ENCODE measurements around the gene DNAJC1. TPM values are rescaled to one million over a fixed set of nuclear protein-coding genes. Genes with fewer than 3 reads are reported as not detected.

Gene DNAJC1
- total and polyA plus RNA-seq, 2 of the 4 experiments (the other 2 are of a cell fraction): 12.7 to 13.3 TPM

GRCh38 chr10:21980691-21981090 is 22.8 kb downstream of the DNAJC1 start:
- Histone ChIP-seq H2AK9ac (replicated peaks; ENCODE audit: low read depth, low read length, poor library complexity) (no peak overlapping the region), H3K4me1 (ENCODE audit: control insufficient read depth, insufficient read depth, low read length) (peaks cover 2% of the 10 kb centered on the region; the same call in 1 of the 2 replicates), H4K20me1 (ENCODE audit: insufficient read depth, low read length) (peaks cover 4% of the 10 kb centered on the region; the same call in 1 of the 2 replicates), H4K5ac (ENCODE audit: low read depth, low read length) (no peak overlapping the region), H3K9me3 (ENCODE audit: control insufficient read depth, insufficient read depth, low read length) (no peaks in the 10 kb centered on the region), H3K18ac (ENCODE audit: low read depth, low read length) (no peak overlapping the region), H2BK120ac (ENCODE audit: low read depth, low read length) (no peak overlapping the region), H3K9me1 (ENCODE audit: insufficient read depth, low read length) (no peaks in the 10 kb centered on the region), H2BK5ac (ENCODE audit: low read depth, low read length, poor library complexity, severe bottlenecking) (no peak overlapping the region), H3K27ac (ENCODE audit: insufficient read depth, low read length) (no peak overlapping the region), H3K27me3 (ENCODE audit: control insufficient read depth, insufficient read depth, low read length) (no peaks in the 10 kb centered on the region), H3K4ac (ENCODE audit: low read depth, low read length) (no peak overlapping the region), H2BK15ac (ENCODE audit: low read depth, low read length) (no peak overlapping the region), H4K8ac (ENCODE audit: low read depth in 2 of 2, low read length in 2 of 2) (no peak overlapping the region), H3K79me1 (ENCODE audit: low read depth in 1 of 2, low read length in 2 of 2) (peaks cover 12 to 22% of the 10 kb centered on the region in 2 experiments), H3K56ac (ENCODE audit: extremely low read depth, insufficient read depth, low read length) (no peak overlapping the region), H3K4me3 (ENCODE audit: insufficient read depth, low read depth, low read length) (no peak overlapping the region), H2AK5ac (ENCODE audit: low read depth, low read length) (no peak overlapping the region), H4K91ac (ENCODE audit: insufficient read depth, low read depth, low read length) (no peak overlapping the region), H3K14ac (replicated peaks; ENCODE audit: low read depth, low read length) (no peak overlapping the region), H2BK20ac (ENCODE audit: low read depth, low read length) (no peak overlapping the region), H2AFZ (replicated peaks; ENCODE audit: low read length, poor library complexity) (no peak overlapping the region), H3K9ac (ENCODE audit: low read depth, low read length) (no peak overlapping the region), H3K36me3 (ENCODE audit: control insufficient read depth, insufficient read depth, low read length) (no peaks in the 10 kb centered on the region), H3K4me2 (ENCODE audit: low read depth, low read length) (no peak overlapping the region), H3K23ac (ENCODE audit: low read depth, low read length) (no peak overlapping the region)
- intact Hi-C loops (cut with micrococcal nuclease) (no loop called here), in situ Hi-C loops (cut with MboI; ENCODE audit: low sequenced_read_pairs) (no loop called here), dilution Hi-C loops (cut with HindIII; ENCODE audit: low sequenced_read_pairs, unreplicated experiment) (no loop called here)
- BruUV-seq (replicated peaks): no TSS peak
- no peak for ATAC-seq (ENCODE audit: low read depth)
- peak; percentile 9 for DNase-seq
- ChIA-PET POLR2A (ENCODE audit: unreplicated experiment) (no interaction called here), CTCF (no interaction called here)
- TF ChIP-seq MAZ (IDR thresholded peaks at IDR 0.05; ENCODE audit: borderline replicate concordance, low read depth, low read length) (no peak), RFX5 (IDR thresholded peaks at IDR 0.05; ENCODE audit: low read depth, low read length) (no peak), SMC3 (IDR thresholded peaks at IDR 0.05; ENCODE audit: low read depth, low read length) (no peak), CEBPB (IDR thresholded peaks at IDR 0.05; ENCODE audit: low read depth, low read length) (no peak), ELK1 (IDR thresholded peaks at IDR 0.05; ENCODE audit: borderline replicate concordance, low read depth, low read length) (no peak), MXI1 (IDR thresholded peaks at IDR 0.05; ENCODE audit: borderline replicate concordance, low read depth, low read length) (no peak), CTCF (conservative IDR thresholded peaks at IDR 0.05; ENCODE audit: low read depth, low read length) (no peak), RAD21 (IDR thresholded peaks at IDR 0.05; ENCODE audit: low read length) (no peak), FOS (IDR thresholded peaks at IDR 0.05; ENCODE audit: low read depth, low read length) (no peak), POLR2A (IDR thresholded peaks at IDR 0.05; ENCODE audit: low read depth, low read length) (no peak), MAFK (IDR thresholded peaks at IDR 0.05; ENCODE audit: low read depth, low read length) (no peak), BHLHE40 (IDR thresholded peaks at IDR 0.05; ENCODE audit: low read depth, low read length) (no peak), CHD1 (IDR thresholded peaks at IDR 0.05; ENCODE audit: low read depth, low read length) (no peak), USF2 (IDR thresholded peaks at IDR 0.05; ENCODE audit: low read depth, low read length) (no peak), NFE2L2 (IDR thresholded peaks at IDR 0.05; ENCODE audit: low read depth, low read length) (no peak), RCOR1 (IDR thresholded peaks at IDR 0.05; ENCODE audit: insufficient replicate concordance, low read length) (no peak)

Data from IMR-90 (cell line).